HG02885 (cell line): ENCODE data around the gene FHIT.

Source experiments
- ATAC-seq: cut with Tn5 transposase; IDR thresholded peaks from one replicate; pipeline ENCODE4 v1.9.1; 2021; ENCODE audit warnings: mild to moderate bottlenecking; ENCODE audit not compliant: unreplicated experiment, poor library complexity

FHIT gene

DNA sequence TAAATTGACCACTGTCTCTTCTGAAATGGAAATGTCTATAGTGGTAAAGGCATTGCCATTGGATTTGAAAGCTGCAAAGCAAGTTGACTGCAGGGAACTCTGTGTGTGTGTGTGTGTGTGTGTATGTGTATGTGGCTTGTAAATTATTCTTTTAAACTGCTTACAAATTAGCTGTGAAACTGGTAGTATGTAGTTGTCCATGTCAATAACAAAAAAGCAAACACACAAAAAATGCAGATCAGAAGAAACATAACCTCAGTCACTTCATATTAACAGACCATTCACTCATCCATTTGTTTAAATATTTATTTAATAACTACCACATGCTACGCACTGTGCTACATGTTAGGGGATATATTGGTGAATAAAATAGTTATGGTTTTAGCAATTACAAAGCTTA, 837.7 kb downstream of the FHIT start:
- ATAC-seq: no peak

DNA sequence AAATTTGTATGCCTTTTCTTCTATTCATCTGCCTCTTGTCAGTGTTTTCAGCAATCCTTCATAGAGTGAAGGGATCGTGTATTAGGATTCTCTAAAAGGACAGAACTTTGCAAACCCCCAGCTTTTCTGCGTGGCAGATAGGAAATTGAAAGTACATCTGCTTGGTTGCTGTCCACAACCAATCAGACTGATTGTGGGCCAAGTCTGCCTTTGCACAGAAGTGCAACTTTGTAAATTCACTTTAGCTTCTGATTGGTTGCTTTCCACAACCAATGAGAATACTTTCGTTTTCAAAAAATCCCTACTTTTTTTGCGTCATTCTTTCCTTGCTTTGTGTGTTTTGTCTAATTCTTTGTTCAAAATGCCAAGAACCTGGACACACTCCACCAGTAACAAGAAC, 847.4 kb downstream of the FHIT start:
- no peak for ATAC-seq

DNA sequence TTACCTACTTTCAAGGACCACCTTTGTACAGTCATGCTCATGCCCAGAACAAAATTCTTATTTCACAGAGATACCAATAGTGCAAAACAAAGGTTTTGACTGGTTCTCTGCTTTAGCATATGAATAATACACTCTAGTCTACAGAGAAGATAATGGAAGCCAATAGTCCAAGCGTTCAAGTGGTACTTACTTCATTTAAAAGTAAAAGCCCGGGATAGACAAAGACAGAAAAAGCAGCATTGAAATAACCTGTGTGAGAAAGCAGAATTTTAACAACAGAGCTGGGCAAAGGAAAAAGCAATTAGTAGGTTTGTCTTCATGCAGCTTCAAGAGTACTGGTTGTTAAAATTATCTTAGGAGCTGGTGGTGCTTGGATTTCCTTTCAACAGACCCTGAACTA, 848.3 kb downstream of the FHIT start:
- no peak for ATAC-seq

DNA sequence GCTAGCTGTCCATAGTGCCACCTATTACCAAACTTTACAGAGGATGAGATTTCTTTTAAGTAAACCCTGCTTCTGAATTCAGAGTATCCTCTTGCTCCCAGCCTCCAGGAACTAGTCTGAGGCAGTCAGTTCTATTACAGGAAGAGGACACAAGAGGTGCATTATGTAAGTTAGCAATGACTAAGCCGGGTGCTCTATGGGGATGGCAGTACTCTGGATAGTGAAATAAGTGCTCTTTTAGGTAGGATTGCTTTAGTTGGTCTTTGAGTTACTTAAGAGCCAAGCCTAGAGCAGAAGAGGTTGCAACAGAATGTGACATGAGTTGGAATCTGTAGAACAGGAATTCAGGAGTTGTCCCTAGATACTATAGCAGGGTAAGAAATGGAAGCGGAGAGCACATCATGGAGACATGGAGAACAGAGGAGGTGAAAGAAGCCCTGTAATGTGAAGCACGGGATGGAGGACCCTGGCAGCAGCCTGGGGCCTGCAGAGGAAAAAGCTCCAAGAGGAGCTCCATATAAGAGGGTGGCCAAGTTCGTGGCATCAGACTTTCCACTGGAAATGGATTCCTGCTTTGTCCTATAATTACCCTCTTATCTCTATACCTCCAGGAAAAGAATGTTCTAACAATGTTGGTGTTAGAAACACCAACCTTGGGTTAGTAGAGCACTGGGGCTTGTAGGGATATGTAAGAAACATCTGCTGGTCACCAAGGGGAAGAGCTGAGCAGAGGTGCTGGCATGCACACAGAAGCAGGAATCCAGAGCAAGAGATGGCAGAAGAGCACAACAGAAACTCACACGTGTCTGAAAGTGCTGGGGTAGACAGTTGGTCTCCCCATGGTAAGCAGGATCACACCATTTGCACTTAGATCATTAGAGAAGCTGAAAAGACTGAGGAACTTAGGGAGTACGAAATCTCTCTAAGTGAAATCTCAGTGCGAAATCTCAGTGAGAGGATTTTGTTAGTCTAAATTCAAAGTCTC, 851.1 kb downstream of the FHIT start:
- no peak for ATAC-seq

DNA sequence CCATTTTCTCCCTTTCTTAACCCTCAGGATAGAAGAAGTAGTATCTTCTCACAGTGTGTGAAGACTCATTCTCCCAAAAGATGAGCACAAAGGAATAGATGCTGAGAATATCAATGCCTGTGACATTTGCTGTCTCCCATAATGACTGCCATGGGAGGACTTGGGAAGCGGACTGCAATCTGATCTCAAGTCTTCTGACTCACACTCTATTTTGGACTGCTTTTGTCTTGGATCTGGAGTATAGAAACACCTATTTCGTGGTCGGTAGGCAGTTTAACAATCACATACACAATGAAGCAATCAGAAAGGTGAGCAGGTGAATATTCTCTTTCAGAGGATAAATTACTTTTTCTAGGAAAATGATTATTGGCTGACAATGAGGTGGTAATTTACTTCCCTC, 852.0 kb downstream of the FHIT start:
- no peak for ATAC-seq

DNA sequence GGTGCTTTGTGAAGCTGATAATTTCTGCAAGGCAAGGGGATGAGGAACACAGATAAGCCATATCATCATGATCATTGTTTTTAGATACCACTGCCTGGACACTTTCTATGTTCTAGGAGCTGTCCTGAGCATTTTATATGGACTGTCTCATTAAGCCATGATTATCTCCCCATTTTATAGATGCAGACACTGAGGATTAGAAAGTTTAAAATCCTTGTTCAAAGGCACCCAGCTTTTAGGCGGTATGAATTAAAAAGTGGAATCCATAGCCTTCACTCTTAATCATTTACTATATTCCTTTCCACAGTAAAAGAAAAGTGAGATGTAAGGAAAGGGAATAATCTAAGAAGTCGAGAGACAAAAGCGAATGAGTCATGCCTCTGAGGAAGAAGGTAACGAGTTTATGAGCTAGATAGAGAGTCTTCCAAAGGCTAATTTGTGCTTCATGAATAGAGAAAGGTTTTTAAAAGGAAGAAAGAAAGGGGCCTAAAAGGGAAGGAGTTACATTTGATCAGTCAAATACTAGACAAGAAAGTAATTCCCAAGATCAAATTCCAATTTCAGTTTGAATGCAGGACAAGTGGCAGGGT, 856.0 kb downstream of the FHIT start:
- ATAC-seq: no peak

DNA sequence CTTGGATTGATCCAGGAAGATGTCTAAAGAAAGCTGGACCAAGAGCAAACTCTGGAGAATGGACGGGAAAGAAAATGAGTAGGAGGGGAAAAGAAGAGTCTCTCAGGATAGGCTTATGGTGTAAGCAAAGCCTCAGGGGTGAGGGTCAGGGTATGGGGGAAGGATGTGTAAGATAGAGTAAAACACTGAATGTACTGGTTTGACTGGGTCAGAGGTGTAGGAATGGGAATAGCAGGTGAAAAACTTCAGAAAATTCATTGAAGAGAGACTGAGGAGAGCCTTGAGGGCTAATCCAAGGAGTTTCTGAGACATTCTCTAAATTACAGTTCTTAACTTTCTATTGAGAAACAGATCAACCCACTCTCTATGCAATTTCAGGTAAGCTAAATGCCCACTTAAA, 857.3 kb downstream of the FHIT start:
- no peak for ATAC-seq

DNA sequence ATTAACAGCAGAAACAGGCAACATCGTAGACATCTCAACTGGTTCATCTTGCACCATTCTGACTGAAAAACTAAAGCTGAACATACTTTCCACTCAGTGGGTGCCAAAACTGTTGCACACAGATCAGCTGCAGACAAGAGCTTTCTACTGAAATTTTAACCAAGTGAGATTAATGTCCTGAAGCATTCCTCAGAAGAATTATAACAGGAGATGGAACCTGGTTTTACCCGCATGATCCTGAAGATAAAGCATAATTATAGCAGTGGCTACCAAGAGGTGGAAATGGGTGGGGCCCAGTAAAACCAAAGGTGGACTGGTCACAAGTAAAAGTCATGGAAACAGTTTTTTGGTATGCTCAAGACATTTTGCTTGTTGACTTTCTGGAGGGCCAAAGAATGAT, 858.8 kb downstream of the FHIT start:
- no peak for ATAC-seq

DNA sequence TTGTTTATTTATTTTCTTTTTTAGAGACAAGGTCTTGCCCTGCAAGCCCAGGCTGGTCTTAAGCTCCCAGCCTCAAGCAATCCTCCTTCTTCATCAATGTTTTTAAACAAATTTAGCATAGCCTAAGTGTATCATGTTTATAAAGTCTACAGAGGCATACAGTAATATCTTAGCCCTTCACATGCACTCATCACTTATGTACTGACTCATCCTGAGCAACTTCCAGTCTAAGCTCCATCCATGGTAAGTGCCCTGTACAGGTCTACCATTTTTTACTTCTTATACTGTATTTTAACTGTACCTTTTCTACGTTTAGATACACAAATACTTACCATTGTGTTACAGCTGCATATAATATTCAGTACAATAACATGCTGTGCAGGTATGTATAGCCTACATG, 860.0 kb downstream of the FHIT start:
- no peak for ATAC-seq

DNA sequence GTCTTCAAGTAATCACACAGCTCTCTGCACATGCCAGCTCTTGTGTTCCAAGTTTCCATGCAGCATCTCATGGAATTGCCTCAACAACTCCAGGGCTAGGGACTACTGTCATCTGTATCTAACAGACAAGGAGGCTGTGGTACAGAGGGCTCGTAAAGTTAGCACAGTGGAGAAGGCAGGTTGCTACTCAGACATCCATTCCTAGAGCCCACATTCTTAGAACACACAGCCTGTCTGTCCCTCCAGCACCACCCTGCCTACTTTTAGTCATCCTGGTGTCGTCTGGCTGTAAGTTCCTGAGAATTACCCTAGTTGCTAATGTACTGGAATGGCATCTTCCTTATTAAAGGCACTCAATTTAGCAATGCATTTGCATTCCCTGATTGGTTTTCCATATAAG, 862.5 kb downstream of the FHIT start:
- ATAC-seq: no peak

DNA sequence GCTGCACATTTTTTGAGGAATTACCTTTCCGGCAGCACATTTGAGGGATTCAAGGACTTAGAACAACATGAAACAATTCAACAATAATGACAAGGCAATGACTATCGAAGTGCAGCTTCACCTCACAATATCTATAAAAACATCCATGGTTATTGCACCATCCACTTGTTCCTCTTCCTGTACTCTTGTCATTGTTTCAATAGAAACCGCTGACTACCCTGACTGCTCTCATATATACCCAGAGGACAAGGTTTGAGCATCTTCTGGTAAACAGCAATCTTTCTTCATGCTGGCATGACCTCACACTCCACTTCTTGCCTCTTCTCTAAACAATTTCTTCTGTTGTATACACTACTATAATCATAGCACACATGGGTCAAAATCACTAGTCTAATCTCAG, 864.9 kb downstream of the FHIT start:
- no peak for ATAC-seq

DNA sequence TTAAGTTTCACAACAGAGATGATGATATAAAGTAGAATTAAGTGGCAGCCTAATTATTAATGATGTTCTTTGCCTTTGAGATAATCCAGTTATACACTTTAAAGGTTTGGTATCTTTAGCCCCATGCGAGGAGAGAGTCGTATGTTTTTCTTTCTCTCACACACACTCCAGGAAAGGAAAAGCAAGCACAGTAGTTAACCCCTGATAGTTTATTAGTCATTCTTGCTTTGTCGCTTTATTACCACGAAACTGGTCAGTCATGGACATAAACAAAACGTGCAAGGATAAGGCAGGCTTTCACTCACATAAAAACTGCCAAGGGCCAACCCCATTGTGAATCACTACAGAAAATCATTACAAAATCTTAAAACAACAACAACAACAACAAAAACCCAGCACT, 866.9 kb downstream of the FHIT start:
- ATAC-seq: no peak

DNA sequence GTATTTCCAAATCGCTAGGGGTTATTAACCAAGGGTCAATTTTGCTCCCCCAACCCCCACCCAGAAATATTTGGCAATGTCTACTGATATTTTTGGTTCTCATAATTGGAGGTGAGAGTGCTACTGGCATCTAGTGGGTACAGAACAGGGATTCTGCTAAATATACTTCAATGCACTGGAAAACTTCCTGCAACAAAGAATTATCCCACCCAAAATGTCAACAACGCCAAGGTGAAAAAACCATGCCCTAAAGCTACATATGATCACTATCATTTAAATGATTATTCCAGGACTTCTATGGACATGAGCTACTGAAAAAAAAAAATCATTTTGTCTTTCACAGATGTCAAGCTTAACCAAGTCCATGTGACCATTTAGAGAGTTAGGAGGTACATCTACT, 867.9 kb downstream of the FHIT start:
- no peak for ATAC-seq

DNA sequence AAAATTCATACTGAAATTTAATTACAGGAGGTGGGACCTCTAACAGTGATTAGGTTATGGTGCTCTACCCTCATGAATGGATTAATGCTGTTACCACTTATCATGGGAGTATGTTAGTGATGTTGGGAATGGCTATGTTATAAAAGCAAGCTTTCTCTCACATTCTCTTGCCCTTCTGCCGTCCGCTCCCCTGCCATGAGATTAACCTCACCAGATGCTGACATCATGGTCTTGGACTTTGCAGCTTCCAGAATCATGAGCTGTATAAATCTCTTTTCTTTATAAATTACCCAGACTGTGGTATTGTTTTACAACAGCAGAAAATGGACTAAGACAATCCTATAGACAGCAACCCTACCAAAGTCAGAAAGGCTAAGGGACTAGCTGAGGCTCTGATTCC, 884.8 kb downstream of the FHIT start:
- no peak for ATAC-seq

DNA sequence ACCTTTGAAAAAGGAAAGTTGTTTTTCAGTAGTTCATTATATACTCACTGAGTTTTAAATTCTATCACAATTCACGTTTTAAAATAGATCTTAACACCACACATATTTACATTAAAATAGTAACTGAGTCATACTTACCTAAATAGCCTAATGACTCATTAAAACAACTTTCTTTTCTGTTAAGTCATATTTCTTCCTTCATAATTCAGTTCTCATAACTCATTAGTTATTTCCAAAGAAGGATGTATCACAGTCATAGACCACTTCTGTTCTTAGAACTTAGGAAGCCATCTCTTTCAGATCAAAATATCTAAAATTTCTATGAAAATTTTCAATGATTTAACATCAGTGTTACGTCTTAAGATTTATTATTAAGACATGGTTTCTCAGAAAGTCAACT, 885.9 kb downstream of the FHIT start:
- peak; percentile 71 for ATAC-seq

DNA sequence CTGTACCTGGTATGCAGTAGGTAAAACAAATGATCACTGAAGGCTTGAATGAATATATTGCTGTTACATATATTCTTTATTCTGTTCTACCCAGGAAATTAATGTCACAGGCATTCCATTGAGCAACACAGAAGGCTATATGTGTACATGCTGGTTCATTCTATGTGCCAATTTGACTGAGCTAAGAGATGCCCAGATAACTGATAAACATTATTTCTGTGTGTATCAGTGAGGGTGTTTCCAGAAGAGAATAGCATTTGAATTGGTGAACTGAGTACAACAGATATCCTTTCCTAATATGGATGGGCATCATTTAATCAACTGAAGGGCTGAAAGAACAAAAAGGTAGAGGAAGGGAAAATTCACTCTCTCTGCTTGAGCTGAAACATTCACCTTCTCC, 886.8 kb downstream of the FHIT start:
- no peak for ATAC-seq

DNA sequence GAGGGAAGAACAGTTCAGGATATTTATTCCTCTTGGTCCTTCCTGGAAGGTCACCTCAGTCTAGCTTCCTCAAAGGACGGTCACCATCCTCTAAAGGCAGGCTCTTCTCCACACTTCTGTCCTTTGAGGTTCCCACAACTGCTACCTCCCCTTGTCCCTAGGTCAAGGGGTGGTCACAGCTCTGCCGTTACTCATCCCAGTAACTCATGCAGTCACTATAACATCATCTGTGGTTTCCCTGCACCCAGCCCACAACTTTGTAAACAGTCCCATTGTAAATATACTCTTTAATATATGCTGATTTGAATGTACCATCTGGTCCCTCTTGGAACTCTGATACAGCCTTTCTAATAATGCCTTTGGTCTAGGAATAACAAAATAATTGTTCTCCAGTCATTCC, 887.4 kb downstream of the FHIT start:
- peak; percentile 71 for ATAC-seq

DNA sequence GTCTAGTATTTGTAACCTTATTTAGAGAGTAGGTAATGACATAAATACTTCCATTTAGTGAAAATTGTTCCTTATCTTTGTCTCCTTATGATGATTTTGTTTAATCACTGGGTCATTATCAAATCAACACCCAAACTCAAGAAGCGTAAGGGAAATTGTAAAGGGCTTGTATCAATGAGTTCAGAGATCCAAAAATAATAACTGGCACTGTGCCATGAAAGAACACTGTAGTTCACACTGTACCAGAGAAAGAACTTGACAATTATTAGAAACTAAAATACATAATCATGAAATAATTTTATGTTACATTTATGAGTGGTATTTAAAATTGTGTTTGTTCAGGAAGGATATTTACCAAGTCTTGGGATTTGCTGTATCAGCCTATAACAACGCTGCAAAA, 895.4 kb downstream of the FHIT start:
- ATAC-seq: no peak

DNA sequence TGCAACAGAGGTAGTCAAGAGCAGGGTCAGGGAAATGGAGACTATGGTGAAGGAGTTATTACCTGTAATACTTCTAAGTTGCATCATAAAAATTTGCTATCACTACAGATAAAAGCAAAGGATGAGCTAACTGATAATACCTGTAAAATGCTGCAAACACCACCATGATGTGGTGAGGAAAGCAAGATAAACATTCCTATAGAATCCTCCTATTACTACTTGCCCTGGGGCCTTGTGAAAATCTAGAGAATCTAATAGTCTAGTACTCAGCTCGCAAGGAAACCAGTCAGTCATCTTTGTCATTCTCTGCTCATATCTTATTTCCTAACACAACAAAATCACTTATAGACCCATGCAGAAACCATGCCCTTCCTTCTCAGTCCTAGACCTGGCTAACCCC, 899.8 kb downstream of the FHIT start:
- ATAC-seq: no peak

DNA sequence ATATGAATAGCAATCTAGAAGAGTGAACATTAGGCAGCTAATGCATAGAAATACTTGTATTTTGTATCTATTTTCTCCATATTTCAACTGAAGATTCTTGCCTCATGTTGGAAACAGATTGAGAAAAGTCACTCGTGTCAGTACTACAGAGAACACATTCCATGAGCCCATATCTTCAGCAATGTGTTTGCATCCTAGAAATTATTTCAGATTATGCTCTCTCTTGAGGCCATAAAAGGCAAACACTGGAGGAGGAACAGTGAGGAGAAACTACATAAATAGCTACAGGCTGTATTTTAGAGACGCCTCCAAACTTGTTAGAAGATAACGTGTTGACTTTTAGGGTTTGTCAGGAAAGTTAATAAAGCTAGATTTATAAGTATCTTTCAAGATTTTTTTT, 906.9 kb downstream of the FHIT start:
- no peak for ATAC-seq

DNA sequence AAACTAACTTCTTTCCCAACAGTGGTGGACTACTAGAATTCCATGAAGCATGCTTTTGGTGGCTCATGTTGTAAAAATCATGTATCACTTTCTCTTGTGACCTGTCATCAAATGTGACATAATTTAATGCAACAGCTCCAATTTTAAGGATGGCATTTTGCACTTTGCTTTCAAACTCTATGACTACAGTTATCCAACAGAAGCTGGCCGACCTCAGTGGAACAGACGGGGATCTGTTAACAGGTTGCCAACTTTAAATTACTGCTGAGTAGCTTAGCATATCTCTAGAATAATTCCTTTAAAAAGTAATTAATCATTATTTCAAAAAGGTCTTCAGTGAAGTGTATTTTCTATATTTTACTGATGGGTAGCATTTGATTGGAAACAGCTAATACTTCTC, 907.4 kb downstream of the FHIT start:
- no peak for ATAC-seq

DNA sequence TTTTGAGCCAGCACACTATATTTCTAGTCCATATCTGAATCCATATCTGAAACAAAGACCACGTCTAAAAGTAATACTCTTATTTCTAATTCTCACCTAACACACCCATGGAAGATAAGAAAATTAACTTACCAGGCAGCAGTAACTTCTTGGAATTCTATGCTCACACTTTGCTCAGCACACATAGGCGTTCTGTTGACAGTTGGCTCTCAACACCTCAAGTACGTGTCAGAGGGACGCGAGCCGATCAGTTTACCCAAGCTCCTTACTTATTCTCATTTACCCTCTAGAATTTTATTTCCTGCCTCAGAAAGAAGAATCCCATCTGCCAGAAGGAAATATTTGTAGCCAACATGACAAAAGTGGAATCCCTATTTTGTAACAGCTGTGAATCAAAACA, 911.9 kb downstream of the FHIT start:
- no peak for ATAC-seq
